CD4-positive, alpha-beta T cell treated with Interleukin-6 at 100 ng/mL for 8 hours (primary cell): ENCODE results near the gene MAGI2.

Experiments used
- DNase-seq: peaks from one replicate; pipeline ENCODE4 v3.0.0-alpha.2; 2020; ENCODE audit warnings: mixed read lengths, low spot score

The MAGI2 gene

DNA sequence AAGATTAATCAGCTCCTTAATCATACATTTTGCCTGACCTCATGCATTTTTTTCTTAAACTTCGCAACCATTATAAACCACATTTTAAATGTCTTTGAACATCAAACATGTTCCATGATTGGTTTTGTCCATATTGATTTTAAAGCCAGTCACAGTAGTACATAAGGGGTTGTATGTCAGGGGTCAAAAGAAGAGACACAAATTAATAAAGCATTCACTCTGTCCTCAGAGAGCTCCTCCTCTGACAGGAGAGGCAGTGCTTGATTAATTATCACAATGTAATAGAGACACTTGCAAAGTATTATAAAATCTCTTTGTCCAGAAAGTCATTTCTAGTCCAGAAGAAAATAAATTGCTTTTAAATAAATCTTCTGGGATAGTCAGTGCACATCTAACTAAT lies 195.5 kb downstream of the MAGI2 start:
- DNase-seq: no peak

- no peak for DNase-seq
Observed at GRCh38 chr7:79245623-79246249, 207.7 kb downstream of the MAGI2 start.

DNA sequence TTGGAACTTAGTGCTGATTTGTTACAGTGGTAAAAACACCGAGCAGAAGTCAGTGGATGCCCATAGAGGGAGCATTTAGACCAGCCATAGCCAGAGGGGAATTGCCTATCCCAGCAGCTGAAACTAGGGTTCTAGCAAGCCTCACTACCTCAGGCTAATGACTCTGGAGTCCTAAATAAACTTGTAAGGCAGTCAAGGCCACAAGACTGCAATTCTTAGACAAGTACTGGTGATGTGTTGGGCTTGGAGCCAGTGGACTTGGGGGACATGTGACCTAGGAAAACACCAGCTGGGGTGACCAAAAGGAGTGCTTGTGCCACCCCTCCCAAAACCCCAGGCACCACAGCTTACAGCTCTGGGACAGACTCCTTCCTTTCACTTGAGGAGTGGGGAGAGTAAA lies 209.0 kb downstream of the MAGI2 start:
- no peak for DNase-seq

DNA sequence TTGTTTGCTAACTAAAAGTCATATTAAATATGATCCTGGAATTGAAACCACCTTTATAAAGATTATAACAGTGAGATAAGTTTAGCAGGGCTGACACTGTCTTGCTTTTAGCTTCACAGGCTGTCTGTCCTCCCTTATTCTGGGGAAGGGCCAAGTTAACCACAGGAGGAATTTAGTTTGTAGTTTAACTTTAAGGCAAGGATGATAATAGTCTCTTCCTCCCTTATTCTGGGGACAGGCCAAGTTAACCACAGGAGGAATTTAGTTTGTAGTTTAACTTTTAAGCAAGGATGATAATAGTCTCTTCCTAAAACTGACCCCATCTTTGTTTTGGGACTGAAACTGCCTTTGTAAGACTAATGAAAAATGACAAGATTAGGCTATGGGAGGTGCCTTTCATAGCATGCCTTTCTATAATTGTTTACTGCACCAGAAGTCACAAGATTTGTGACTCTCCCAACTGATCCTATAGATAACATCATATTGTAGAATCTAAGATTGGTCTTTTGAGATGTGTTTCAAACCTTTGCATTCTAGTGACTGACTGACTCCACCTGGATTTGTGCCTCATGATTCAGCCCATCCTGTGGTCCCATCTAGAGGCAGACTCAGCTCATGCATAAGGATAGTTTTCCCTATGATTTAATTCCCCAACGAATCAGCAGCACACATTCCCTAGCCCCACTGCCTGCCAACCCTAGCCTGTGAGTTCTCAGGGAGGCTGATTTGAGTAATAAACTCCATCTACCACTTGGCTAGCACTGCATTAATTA lies 212.0 kb downstream of the MAGI2 start:
- DNase-seq: no peak

- no peak for DNase-seq
Observed at GRCh38 chr7:79240413-79240812, 213.1 kb downstream of the MAGI2 start.

GRCh38 chr7:79236352-79237028 lies 217.0 kb downstream of the MAGI2 start:
- DNase-seq: no peak

- DNase-seq: no peak
Observed at GRCh38 chr7:79227044-79227443, 226.4 kb downstream of the MAGI2 start.

- no peak for DNase-seq
Observed at GRCh38 chr7:79221211-79221610, 232.3 kb downstream of the MAGI2 start.

DNA sequence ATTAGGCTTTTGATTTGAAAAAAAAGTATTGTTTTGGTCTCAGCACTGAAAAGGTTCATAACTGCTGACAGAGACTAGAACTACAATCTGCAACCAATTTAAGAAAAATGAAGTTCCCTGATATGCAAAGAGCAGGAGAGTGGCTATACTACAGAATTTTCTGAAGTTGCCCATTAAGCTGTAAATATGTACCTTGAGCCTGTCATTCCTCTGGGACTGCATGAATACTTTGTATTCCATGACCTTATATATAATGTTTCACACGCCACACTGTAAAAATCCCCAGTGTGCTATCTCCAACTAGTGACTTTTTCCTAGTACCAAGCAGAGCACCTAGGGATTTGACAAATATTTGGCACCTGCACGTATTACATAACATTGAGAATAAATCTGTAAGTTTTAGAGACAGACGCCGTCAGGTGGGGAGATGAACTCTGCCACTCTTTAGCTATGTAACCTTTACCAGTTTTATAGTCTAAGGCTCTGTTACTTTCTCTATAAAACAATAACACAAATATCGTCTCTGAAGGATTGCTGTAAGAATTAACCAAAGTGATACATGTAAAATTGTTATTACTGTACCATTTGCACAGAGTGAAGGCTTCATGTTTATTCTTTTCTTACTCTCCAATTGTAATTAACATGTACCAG lies 235.4 kb downstream of the MAGI2 start:
- DNase-seq: no peak

DNA sequence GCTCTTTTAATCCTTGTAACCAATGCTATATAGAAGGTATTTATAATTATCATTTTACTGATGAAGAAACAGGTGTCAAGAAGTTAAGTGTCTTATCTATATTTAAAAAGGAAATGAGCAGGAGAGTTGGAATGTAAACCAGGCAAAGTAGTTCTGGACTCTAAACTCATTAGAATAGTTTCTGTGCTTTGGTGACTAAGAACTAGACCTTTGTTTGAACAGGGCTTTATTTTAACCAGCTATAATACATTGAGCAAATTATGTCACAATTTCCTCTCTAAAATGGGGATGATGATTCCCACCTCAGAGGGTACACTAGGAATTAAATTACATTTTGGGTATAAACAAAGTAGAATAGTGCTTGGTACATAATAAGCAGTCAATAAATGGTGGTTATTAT lies 236.0 kb downstream of the MAGI2 start:
- no peak for DNase-seq

GRCh38 chr7:79216236-79216635 lies 237.2 kb downstream of the MAGI2 start:
- DNase-seq: no peak

DNA sequence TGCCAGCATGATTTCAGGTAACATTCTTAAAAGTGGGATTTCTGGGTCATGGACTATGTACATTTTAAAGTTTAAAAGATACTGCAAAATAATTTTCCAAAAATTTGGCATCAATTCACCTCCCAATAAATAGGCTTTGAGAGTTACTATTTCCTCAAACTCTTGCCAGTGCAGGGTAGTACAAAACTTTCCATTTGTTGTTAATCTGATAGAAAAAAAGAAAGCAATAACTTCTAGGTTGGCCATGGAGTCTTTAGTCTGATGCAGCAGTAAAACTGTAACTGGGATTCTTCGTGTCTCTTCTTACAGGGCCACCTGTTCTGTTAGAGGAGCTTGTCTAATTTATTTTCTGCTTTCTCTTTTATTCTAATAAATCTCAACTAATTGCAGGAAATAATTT lies 241.1 kb downstream of the MAGI2 start:
- DNase-seq: no peak

DNA sequence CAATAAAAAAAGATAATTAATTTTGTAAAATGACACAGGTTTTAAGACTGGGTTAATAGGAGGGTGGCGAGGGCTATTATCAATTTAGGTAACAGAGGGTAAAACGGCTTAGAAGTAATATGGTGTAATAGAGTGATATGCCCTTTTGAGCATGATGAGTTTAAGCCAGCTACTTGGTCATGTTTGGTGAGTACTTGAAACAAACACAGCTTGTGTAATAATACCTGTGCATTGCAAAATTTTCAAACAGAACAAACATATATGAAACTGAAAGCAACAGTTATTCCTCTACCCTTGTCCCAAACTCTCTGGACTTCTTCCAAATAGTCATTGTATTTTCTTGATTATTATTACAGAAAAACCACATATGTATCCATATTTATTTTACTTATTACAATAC lies 241.7 kb downstream of the MAGI2 start:
- DNase-seq: no peak

DNA sequence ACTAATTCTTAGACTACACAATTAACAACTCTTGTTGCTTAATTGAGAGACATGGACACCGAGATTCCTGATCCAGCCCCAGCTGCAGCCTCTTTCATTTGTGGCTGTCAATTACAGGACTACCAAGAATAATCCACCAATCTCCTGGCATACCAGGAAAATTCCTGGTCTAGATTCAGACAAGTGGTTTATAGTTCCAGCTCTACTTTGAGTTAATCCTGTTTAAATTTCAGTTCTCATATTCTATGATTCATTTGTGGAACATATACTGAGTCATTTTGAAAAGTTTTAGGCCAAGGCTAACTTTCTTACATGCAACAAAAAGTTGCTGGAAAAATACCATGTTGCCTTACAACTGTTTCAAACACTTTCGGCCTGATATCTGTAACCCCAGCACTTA lies 253.5 kb downstream of the MAGI2 start:
- no peak for DNase-seq

- no peak for DNase-seq
Observed at GRCh38 chr7:79199266-79199665, 254.2 kb downstream of the MAGI2 start.

DNA sequence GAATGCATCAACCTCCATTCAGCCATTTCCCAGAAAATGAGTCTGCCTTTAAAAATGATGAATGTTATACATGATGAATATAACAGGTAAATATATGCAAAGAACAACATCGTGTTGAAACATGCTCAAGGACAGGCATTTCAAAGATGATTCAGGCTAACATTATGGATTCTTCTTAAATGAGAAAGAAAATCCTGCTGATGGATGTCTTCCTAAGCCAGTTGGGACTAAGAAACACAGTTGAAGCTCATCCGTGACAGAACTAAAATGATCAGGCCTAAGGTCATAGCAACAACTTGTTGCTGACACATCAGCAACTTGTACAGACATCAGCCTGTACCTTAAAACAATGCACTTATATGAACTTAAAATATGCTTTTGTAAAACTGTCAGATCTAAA lies 267.9 kb downstream of the MAGI2 start:
- DNase-seq: no peak

GRCh38 chr7:79182283-79182682 lies 271.2 kb downstream of the MAGI2 start:
- no peak for DNase-seq

DNA sequence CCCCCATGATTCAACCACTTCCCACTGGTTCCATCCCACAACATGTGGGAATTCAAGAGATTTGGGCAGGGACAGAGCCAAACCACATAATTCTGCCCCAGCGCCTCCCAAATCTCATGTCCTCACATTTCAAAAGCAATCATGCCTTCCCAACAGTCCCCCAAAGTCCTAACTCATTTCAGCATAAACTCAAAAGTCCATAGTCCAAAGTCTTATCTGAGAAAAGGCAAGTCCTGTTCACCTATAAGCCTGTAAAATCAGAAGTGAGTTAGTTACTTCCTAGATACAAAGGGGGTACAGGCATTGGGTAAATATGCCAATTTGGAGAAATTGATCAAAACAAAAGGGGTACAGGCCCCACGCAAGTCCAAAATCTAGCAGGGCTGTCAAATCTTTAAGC lies 272.9 kb downstream of the MAGI2 start:
- DNase-seq: no peak

- DNase-seq: no peak
Observed at GRCh38 chr7:79176859-79177477, 276.5 kb downstream of the MAGI2 start.

DNA sequence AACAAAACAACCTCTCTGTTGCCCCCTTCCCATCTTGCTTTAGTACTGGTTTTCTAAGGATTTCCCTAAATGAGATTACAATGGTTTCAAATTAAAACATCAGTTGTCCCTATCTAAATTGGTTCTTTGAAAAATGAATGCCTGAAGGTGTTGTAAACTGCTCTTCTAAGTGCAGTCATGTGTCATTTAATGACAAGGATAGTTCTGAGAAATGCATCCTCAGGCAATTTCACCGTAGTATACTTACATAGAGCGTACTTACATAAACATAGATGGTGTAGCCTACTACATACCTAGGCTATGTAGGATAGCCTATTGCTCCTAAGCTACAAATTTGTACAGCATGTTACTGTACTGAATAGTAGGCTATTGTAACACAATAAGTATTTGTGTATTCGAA lies 278.1 kb downstream of the MAGI2 start:
- DNase-seq: no peak

DNA sequence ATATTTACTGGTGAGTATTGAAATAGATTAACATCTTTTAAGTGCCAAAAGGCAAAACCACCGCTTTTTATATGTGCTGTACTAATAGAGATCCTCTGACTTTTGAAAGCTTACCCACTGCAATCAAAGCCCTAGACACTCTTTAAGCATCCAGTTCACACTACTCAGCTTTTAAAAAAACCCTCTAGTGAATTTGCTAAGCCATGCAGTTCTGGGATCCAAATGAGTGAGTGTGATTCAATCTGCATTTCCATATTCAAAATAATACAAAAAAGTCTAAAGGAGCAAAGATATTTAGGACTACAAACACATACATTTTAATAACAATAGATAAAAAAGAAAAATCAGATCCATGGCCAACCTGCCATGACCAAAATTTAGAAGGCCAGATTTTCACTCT lies 288.2 kb downstream of the MAGI2 start:
- DNase-seq: no peak

DNA sequence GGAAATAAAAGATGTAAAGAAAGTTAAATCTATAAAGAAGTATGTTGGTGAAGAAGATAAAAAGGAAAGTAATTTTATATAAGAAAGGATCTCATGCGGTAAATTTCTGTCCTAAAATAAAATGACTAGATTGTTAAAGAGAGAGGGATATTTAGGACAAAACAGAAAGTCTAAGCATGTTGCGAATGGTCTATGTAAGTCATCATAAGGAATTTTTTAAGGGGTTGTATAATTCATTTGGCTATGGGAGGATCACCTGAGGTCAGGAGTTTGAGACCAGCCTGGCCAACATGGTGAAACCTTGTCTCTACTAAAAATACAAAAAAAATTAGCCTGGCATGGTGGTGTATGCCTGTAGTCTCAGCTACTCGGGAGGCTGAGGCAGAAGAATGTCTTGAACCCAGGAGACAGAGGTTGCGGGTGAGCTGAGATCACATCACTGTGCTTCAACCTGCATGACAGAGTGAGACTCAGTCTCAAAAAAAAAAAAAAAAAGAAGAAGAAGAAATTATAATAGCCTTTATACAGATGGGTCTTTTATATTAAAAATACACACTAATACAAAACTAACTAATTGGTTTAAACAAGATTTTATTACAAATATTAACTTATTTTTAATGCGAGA lies 294.3 kb downstream of the MAGI2 start:
- no peak for DNase-seq
